Thymus (tissue), 11 donors: ENCODE measurements around the gene SYCP2. TPM values are rescaled to one million over a fixed set of nuclear protein-coding genes. Genes with fewer than 3 reads are reported as not detected.
A peak's percentile ranks its signal among the peaks of the same experiment; 100 is the strongest.
"Not testable (repeated sequence)": the region's sequence is repeated elsewhere in the genome, so short reads cannot be mapped to it uniquely, and the experiment has no call there.

Experiments
- DNase-seq, 9 donors: peaks; one replicate each; pipeline ENCODE4 v3.0.0-alpha.2; 2013; ENCODE audit warnings: low spot score in 9 of 9, low read depth in 6 of 9, missing footprints in 1 of 9
- H3K27ac ChIP-seq, 2 donors: one replicate each; pipeline ENCODE4 v1.5.1; 2013; ENCODE audit warnings: control low read depth in 1 of 2, low read depth in 1 of 2, low read length in 1 of 2, mild to moderate bottlenecking in 1 of 2, moderate library complexity in 1 of 2
- H3K27me3 ChIP-seq, 2 donors: one replicate each; pipeline ENCODE4 v1.5.1; 2013; ENCODE audit warnings: low read length in 1 of 2; ENCODE audit not compliant: control insufficient read depth in 2 of 2, insufficient read depth in 1 of 2
- H3K36me3 ChIP-seq, 2 donors: one replicate each; pipeline ENCODE4 v1.5.1; 2013; ENCODE audit warnings: low read length in 1 of 2, mild to moderate bottlenecking in 1 of 2, moderate library complexity in 1 of 2; ENCODE audit not compliant: control insufficient read depth in 2 of 2, insufficient read depth in 2 of 2
- H3K4me1 ChIP-seq, 2 donors: one replicate each; pipeline ENCODE4 v1.5.1; 2013; ENCODE audit warnings: low read length in 2 of 2; ENCODE audit not compliant: control insufficient read depth in 2 of 2, insufficient read depth in 2 of 2
- H3K4me3 ChIP-seq, 2 donors: one replicate each; pipeline ENCODE4 v1.5.1; 2013; ENCODE audit warnings: low read length in 2 of 2, control low read depth in 1 of 2, mild to moderate bottlenecking in 1 of 2
- H3K9me3 ChIP-seq, 2 donors: one replicate each; pipeline ENCODE4 v1.5.1; 2013; ENCODE audit warnings: low read length in 1 of 2, mild to moderate bottlenecking in 1 of 2; ENCODE audit not compliant: control insufficient read depth in 2 of 2, insufficient read depth in 1 of 2
- WGBS: extraction: QIAGEN DNeasy Blood & Tissue Kit; methylation state at CpG from one replicate; pipeline ENCODE4 v1.1.7; 2013; 5-methylcytosine and 5-hydroxymethylcytosine counted together
- polyA plus RNA-seq: library from polyadenylated mRNA; stranded (reverse); fragments of 200-250 nt; gene quantifications from one replicate; pipeline ENCODE4 v1.2.3, GENCODE V29; 2013
- total RNA-seq: library from RNA; stranded (reverse); fragments of 120-200 nt; gene quantifications from one replicate; pipeline ENCODE4 v1.2.4, GENCODE V29; 2013
- donor health status: healthy.

SYCP2 gene
- total and polyA plus RNA-seq, 2 donors = 2.5 to 7.9 TPM

GRCh38 chr20:59962155-59962554 is 28.7 kb upstream of the SYCP2 start:
- Histone ChIP-seq H3K4me3 (no peak overlapping the region), H3K27ac (peak overlapping the region; percentile 36 to 41), H3K36me3 (no peaks in the 10 kb centered on the region), H3K4me1 (no peaks in the 10 kb centered on the region), H3K9me3 (no peaks in the 10 kb centered on the region), H3K27me3 (no peaks in the 10 kb centered on the region)
- WGBS = 94% methylated on average over 6 of the region's 6 CpGs
- no peak for DNase-seq

- peak overlapping the region in 1 of 2 donors; percentile 41 for H3K27ac ChIP-seq
- no peaks in the 10 kb centered on the region for H3K9me3 ChIP-seq
- H3K4me3 ChIP-seq = no peak overlapping the region
- 92% methylated on average over 2 of the region's 2 CpGs for WGBS
- H3K36me3 ChIP-seq = no peaks in the 10 kb centered on the region
- no peaks in the 10 kb centered on the region for H3K4me1 ChIP-seq
- H3K27me3 ChIP-seq = no peaks in the 10 kb centered on the region
- DNase-seq = no peak
These were observed 28.0 kb upstream of the SYCP2 start for GRCh38 chr20:59961423-59961822.

- H3K4me1 ChIP-seq = no peaks in the 10 kb centered on the region
- no peaks in the 10 kb centered on the region for H3K9me3 ChIP-seq
- WGBS = 95% methylated on average over 4 of the region's 4 CpGs
- no peaks in the 10 kb centered on the region for H3K36me3 ChIP-seq
- no peaks in the 10 kb centered on the region for H3K27me3 ChIP-seq
- peak overlapping the region; percentile 20 to 21 for H3K4me3 ChIP-seq
- no peak for DNase-seq
- peak overlapping the region; percentile 36 to 37 for H3K27ac ChIP-seq
These were observed 25.2 kb upstream of the SYCP2 start for GRCh38 chr20:59958626-59959025.

GRCh38 chr20:59958123-59958522 is 24.7 kb upstream of the SYCP2 start, which contains the start of gene CDH26:
Gene CDH26 (plus strand): TSS chr20:59958423. CDS start chr20:59958727, 304 bp downstream.
- no peaks in the 10 kb centered on the region for H3K36me3 ChIP-seq
- no peaks in the 10 kb centered on the region for H3K4me1 ChIP-seq
- H3K4me3 ChIP-seq = peak within 1 kb of the TSS; percentile 20 to 21
- no peak for DNase-seq
- H3K27me3 ChIP-seq = no peaks in the 10 kb centered on the region
- WGBS = 93% methylated on average over 5 of the region's 5 CpGs
- peak within 1 kb of the TSS; percentile 36 to 37 for H3K27ac ChIP-seq
- no peaks in the 10 kb centered on the region for H3K9me3 ChIP-seq

- DNase-seq, H3K27ac ChIP-seq, H3K36me3 ChIP-seq, H3K4me3 ChIP-seq, H3K9me3 ChIP-seq, H3K4me1 ChIP-seq, H3K27me3 ChIP-seq: not testable (repeated sequence)
These were observed 24.1 kb upstream of the SYCP2 start for GRCh38 chr20:59957568-59957967.

GRCh38 chr20:59955131-59955796 is 21.8 kb upstream of the SYCP2 start:
- Histone ChIP-seq H3K9me3 (no peaks in the 10 kb centered on the region), H3K36me3 (no peaks in the 10 kb centered on the region), H3K4me3 (no peak overlapping the region), H3K4me1 (no peaks in the 10 kb centered on the region), H3K27ac (no peak overlapping the region), H3K27me3 (no peaks in the 10 kb centered on the region)
- 88% methylated on average over 8 of the region's 8 CpGs for whole genome bisulfite sequencing
- peak in 1 of 9 donors; percentile 31 for DNase-seq

- Histone ChIP-seq H3K36me3 (peaks cover 0 to 2% of the 10 kb centered on the region in 2 donors), H3K27me3 (no peaks in the 10 kb centered on the region), H3K9me3 (no peaks in the 10 kb centered on the region), H3K4me1 (no peaks in the 10 kb centered on the region), H3K4me3 (no peak overlapping the region), H3K27ac (no peak overlapping the region)
- 96% methylated on average over 4 of the region's 4 CpGs for WGBS
- DNase-seq = no peak
These were observed 21.3 kb upstream of the SYCP2 start for GRCh38 chr20:59954718-59955117.

- WGBS = 97% methylated on average over 6 of the region's 6 CpGs
- Histone ChIP-seq H3K9me3 (no peaks in the 10 kb centered on the region), H3K27ac (peak overlapping the region in 1 of 2 donors; percentile 22), H3K36me3 (peaks cover 3% of the 10 kb centered on the region in 2 donors), H3K4me3 (no peak overlapping the region), H3K4me1 (peaks cover 0 to 4% of the 10 kb centered on the region in 2 donors), H3K27me3 (no peaks in the 10 kb centered on the region)
- DNase-seq = no peak
These were observed 16.5 kb upstream of the SYCP2 start for GRCh38 chr20:59949911-59950310.

GRCh38 chr20:59948828-59949720 is 15.6 kb upstream of the SYCP2 start:
- Histone ChIP-seq H3K4me3 (peak overlapping the region in 1 of 2 donors; percentile 12), H3K9me3 (no peaks in the 10 kb centered on the region), H3K27ac (peak overlapping the region; percentile 80 to 83), H3K27me3 (no peaks in the 10 kb centered on the region), H3K4me1 (peaks cover 0 to 4% of the 10 kb centered on the region in 2 donors), H3K36me3 (peaks cover 11 to 12% of the 10 kb centered on the region in 2 donors)
- WGBS = 38% methylated on average over 7 of the region's 7 CpGs
- DNase-seq = peak in 8 of 9 donors; percentile 36 to 84 (median 58)
